Right forelimb (tissue), 1 donor: Measurements from ENCODE around the gene CACNB3.
"Not testable (repeated sequence)": the region's sequence is repeated elsewhere in the genome, so short reads cannot be mapped to it uniquely, and the experiment has no call there.

Experiments
- DNase-seq: peaks from one replicate; pipeline ENCODE4 v3.0.0-alpha.2; 2018

The CACNB3 gene

GRCh38 chr12:48857278-48857994, 39.1 kb downstream of the CACNB3 start:
- DNase-seq: no peak

GRCh38 chr12:48858043-48858442, 39.7 kb downstream of the CACNB3 start:
- no peak for DNase-seq

- no peak for DNase-seq
These were observed 41.3 kb downstream of the CACNB3 start for GRCh38 chr12:48859607-48860006.

- not testable (repeated sequence) for DNase-seq
These were observed 41.9 kb downstream of the CACNB3 start for GRCh38 chr12:48860236-48860635.

GRCh38 chr12:48861111-48861510, 42.8 kb downstream of the CACNB3 start:
- DNase-seq: no peak

GRCh38 chr12:48862760-48863159, 44.5 kb downstream of the CACNB3 start:
- DNase-seq: no peak

- no peak for DNase-seq
These were observed 45.0 kb downstream of the CACNB3 start for GRCh38 chr12:48863291-48863690.

- DNase-seq: peak; percentile 91
These were observed 47.2 kb downstream of the CACNB3 start, which contains the start of gene RND1 for GRCh38 chr12:48865281-48866051. Gene RND1 (minus strand): TSS chr12:48865870. CDS start chr12:48865767, 103 bp downstream.

GRCh38 chr12:48866052-48866711, 47.9 kb downstream of the CACNB3 start:
- DNase-seq: no peak

GRCh38 chr12:48868451-48868850, 50.2 kb downstream of the CACNB3 start:
- no peak for DNase-seq

GRCh38 chr12:48869191-48869590, 50.9 kb downstream of the CACNB3 start:
- DNase-seq: no peak

GRCh38 chr12:48873096-48873495, 54.8 kb downstream of the CACNB3 start:
- no peak for DNase-seq

GRCh38 chr12:48873534-48873933, 55.2 kb downstream of the CACNB3 start:
- DNase-seq: not testable (repeated sequence)

- no peak for DNase-seq
These were observed 57.7 kb downstream of the CACNB3 start for GRCh38 chr12:48875944-48876515.
